SK-N-MC (cell line): Measurements from ENCODE around the gene RNF123.
"Not testable (repeated sequence)": the region's sequence is repeated elsewhere in the genome, so short reads cannot be mapped to it uniquely, and the experiment has no call there.

Experiments
- EZH2 ChIP-seq: fragments of 200-600 bp; sonication (generic); IDR thresholded peaks from one replicate; pipeline ENCODE4 v1.6.1; 2017; ENCODE audit warnings: antibody characterized with exemption
- FOXP2 ChIP-seq: optimal IDR thresholded peaks from 2 replicates; pipeline ENCODE3; 2011; ENCODE audit warnings: mild to moderate bottlenecking, moderate library complexity; ENCODE audit not compliant: insufficient read depth; ENCODE audit errors: extremely low read length, control extremely low read depth
- POLR2AphosphoS5 ChIP-seq: IDR thresholded peaks from 2 replicates; pipeline ENCODE4 v1.6.1; 2012; ENCODE audit warnings: mild to moderate bottlenecking, low read depth, low read length, borderline replicate concordance

- TF ChIP-seq EZH2, POLR2AphosphoS5, FOXP2: not testable (repeated sequence)
Observed at GRCh38 chr3:49690856-49691255, 1.5 kb downstream of the RNF123 start.
